PFSK-1 (cell line): ENCODE measurements around the gene BTBD16.

Experiments used
- FOXP2 ChIP-seq: optimal IDR thresholded peaks from 2 replicates; pipeline ENCODE3; 2011; ENCODE audit warnings: borderline replicate concordance, control low read depth, inconsistent platforms; ENCODE audit not compliant: insufficient read depth; ENCODE audit errors: extremely low read length, extremely low read depth
- POLR2AphosphoS5 ChIP-seq: IDR thresholded peaks from 2 replicates; pipeline ENCODE4 v1.6.1; 2012; ENCODE audit warnings: low read depth, mild to moderate bottlenecking, control low read depth, low read length, moderate library complexity
- SIN3A ChIP-seq: IDR thresholded peaks from 2 replicates; pipeline ENCODE4 v1.6.1; 2012; ENCODE audit warnings: mild to moderate bottlenecking, low read length, moderate library complexity, borderline replicate concordance; ENCODE audit not compliant: insufficient read depth
- TAF1 ChIP-seq: IDR thresholded peaks from 2 replicates; pipeline ENCODE4 v1.6.1; 2012; ENCODE audit warnings: low read length, control low read depth, borderline replicate concordance; ENCODE audit not compliant: insufficient read depth
- TF ChIP-seq, protein P1 (sequence below), 2 experiments: IDR thresholded peaks; 2 replicates each; pipeline versions ENCODE4 v1.6.1 to v1.8.0; 2011 to 2012; ENCODE audit warnings: low read depth in 2 of 2, low read length in 2 of 2, control low read depth in 1 of 2, inconsistent platforms in 1 of 2, mild to moderate bottlenecking in 1 of 2, moderate library complexity in 1 of 2; ENCODE audit not compliant: insufficient read depth in 1 of 2

The BTBD16 gene

DNA sequence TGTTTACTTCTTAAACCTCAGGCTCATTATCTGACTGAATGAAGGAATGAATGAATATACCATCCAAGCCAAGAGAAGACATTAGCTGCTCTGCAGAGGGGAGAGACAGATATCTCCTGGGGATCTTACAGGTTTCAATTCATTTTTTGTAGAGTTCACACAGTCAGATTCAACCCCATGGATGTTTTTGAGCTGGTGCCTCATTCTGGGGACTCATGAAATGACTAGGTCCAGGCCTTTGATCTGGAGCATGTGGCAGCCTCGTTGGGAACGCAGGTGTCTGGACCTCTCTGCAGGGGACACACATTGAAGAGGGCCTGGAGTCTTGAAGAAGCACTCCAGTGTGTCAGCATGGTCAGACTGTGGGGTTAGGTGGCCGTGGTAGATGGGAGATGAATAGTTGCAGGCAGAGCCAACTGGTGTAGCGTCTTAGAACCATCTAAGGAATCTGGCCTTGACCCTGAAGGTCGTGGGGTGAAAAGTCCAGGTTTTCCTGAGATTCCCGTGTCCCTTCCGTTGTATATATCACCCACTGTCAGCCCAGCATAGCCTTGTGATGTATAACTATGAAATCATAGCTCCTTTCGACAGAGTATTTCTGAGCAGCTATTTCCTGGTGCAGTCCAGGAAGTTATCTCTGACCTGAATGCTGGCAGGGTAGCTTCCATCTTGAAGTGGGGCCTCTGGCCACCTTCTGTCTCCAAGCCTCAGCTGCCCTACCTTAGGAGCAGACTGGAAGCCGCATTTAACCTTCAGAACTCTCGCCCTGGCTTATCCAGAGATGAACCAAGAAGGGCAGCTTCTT is 22.3 kb downstream of the BTBD16 start:
- no peak for TF ChIP-seq SIN3A
- no peak for TF ChIP-seq POLR2AphosphoS5
- no peak for TF ChIP-seq TAF1
- TF ChIP-seq, protein P1, sequence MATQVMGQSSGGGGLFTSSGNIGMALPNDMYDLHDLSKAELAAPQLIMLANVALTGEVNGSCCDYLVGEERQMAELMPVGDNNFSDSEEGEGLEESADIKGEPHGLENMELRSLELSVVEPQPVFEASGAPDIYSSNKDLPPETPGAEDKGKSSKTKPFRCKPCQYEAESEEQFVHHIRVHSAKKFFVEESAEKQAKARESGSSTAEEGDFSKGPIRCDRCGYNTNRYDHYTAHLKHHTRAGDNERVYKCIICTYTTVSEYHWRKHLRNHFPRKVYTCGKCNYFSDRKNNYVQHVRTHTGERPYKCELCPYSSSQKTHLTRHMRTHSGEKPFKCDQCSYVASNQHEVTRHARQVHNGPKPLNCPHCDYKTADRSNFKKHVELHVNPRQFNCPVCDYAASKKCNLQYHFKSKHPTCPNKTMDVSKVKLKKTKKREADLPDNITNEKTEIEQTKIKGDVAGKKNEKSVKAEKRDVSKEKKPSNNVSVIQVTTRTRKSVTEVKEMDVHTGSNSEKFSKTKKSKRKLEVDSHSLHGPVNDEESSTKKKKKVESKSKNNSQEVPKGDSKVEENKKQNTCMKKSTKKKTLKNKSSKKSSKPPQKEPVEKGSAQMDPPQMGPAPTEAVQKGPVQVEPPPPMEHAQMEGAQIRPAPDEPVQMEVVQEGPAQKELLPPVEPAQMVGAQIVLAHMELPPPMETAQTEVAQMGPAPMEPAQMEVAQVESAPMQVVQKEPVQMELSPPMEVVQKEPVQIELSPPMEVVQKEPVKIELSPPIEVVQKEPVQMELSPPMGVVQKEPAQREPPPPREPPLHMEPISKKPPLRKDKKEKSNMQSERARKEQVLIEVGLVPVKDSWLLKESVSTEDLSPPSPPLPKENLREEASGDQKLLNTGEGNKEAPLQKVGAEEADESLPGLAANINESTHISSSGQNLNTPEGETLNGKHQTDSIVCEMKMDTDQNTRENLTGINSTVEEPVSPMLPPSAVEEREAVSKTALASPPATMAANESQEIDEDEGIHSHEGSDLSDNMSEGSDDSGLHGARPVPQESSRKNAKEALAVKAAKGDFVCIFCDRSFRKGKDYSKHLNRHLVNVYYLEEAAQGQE (IDR thresholded peaks at IDR 0.05; ENCODE audit: insufficient read depth in 1 of 2, low read depth in 2 of 2, low read length in 2 of 2), result no peak
- TF ChIP-seq FOXP2, result no peak

DNA sequence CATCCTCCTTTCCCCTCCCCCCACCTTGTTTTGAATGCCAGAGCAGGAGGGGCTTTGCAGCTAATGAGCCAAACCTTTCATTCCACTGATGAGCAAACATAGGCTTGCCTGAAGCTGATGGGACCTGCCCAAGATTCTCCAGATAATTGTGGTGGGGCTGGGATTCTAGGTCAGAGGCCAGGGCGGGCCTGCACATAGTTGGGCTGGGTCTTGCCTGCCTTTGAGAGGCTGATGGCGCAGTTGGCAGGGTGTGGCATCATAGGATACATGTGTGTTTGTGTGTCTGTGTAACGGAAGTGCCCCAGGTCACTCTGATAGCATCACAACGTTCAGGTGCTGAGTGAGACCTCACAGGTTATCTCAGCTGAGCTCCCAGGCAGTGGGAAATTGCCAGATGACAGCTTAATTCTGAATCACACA is 22.9 kb downstream of the BTBD16 start:
- TF ChIP-seq, protein P1 (IDR thresholded peaks at IDR 0.05; ENCODE audit: insufficient read depth in 1 of 2, low read depth in 2 of 2, low read length in 2 of 2), result no peak
- TF ChIP-seq POLR2AphosphoS5, result no peak
- no peak for TF ChIP-seq SIN3A
- no peak for TF ChIP-seq TAF1
- no peak for TF ChIP-seq FOXP2

DNA sequence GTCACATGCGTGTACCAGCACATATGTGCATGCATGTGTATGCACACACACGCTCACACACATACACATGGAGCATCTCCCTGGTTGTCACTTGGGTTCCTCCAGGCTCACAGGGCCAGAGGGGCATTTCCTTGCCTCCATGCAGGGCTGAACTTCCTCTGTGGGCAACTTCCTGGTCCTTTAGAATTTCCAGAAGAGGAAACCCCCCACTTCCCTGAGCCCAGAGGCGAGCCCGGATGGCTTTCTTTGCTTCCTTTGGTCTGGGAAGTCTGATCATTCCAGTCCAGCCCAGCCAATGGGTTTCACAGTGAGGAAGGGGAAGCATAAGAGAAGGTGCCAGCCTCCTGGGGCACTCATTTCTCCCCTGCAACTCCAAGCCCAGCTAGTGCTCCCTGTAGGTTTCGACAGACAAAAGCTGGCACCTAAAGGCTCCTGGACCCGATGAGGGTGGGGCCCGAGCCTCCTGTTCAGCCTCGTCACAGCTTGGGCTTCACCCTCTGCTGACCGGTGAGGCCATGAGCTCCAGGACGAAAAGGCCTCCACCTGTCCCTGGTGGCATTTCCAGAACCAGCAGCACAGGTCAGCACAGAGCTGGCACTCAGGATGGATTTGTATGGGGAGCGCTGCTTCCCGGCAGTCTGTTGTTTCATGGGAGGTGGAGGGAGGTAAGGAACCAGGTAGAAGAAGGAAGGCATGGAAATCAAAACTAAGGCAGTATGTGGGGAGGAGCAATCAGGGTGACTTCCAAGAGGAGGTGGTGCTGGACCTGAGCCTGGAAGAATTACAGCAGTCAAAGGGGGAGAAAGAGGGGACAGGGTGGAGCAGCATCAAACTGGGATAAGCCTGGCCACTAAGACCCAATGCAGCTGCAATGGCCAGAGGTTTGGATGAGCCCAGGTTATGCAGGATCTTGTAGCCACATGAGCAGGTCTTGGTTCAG is 23.7 kb downstream of the BTBD16 start:
- TF ChIP-seq, protein P1 (IDR thresholded peaks at IDR 0.05; ENCODE audit: insufficient read depth in 1 of 2, low read depth in 2 of 2, low read length in 2 of 2), result no peak
- TF ChIP-seq FOXP2 (no peak), SIN3A (no peak), POLR2AphosphoS5 (no peak), TAF1 (no peak)

DNA sequence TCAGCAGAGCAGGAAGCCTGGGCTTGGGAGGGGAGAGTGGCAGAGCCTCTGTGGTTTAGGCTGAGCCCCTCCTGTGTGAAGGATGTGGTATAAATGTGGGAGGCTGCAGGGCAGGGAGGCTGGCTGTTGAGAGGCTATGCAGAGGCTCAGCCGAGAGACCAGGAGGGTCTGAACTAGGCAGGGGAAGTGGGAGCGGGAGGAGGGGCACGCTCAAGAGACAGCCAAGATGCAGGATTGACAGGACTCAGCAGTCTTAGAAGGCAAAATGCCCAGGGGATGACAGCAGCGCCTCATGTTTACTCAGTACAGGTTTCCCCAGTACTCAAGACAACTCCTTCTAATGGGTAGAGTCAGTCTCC is 24.3 kb downstream of the BTBD16 start:
- TF ChIP-seq TAF1 (no peak), FOXP2 (no peak), POLR2AphosphoS5 (no peak)
- TF ChIP-seq, protein P1 (IDR thresholded peaks at IDR 0.05; ENCODE audit: insufficient read depth in 1 of 2, low read depth in 2 of 2, low read length in 2 of 2), result no peak
